ENCODE measurements around the gene SHLD2. TPM values are rescaled to one million over a fixed set of nuclear protein-coding genes. Genes with fewer than 3 reads are reported as not detected.
"Not testable (repeated sequence)": the region's sequence is repeated elsewhere in the genome, so short reads cannot be mapped to it uniquely, and the experiment has no call there.

SHLD2 gene
- total RNA-seq, 1 experiment from 2014 or later, result 32.0 TPM

DNA sequence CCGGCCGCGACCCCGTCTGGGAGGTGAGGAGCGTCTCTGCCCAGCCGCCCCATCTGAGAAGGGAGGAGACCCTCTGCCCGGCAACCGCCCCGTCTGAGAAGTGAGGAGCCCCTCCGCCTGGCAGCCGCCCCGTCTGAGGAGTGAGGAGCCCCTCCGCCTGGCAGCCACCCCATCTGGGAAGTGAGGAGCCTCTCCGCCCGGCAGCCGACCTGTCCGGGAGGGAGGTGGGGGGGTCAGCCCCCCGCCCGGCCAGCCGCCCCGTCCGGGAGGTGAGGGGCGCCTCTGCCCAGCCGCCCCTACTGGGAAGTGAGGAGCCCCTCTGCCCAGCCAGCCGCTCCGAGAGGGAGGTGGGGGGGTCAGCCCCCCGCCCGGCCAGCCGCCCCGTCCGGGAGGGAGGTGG lies 14.4 kb upstream of the SHLD2 start:
- in situ Hi-C loops (cut with HindIII; ENCODE audit: low pct_unique_long_range_greater_than_20kb, low sequenced_read_pairs), result not testable (repeated sequence)

DNA sequence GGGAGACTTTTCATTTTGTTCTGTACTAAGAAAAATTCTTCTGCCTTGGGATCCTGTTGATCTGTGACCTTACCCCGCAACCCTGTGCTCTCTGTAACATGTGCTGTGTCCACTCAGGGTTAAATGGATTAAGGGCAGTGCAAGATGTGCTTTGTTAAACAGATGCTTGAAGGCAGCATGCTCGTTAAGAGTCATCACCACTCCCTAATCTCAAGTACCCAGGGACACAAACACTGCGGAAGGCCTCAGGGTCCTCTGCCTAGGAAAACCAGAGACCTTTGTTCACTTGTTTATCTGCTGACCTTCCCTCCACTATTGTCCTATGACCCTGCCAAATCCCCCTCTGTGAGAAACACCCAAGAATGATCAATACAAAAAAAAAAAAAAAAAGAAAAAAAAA lies 13.4 kb upstream of the SHLD2 start:
- in situ Hi-C loops (cut with HindIII; ENCODE audit: low pct_unique_long_range_greater_than_20kb, low sequenced_read_pairs), result not testable (repeated sequence)

More for the DNA sequence above, 14.4 kb upstream of the SHLD2 start:
- not testable (repeated sequence) for DNase-seq (ENCODE audit: low read depth, low spot score)

DNA sequence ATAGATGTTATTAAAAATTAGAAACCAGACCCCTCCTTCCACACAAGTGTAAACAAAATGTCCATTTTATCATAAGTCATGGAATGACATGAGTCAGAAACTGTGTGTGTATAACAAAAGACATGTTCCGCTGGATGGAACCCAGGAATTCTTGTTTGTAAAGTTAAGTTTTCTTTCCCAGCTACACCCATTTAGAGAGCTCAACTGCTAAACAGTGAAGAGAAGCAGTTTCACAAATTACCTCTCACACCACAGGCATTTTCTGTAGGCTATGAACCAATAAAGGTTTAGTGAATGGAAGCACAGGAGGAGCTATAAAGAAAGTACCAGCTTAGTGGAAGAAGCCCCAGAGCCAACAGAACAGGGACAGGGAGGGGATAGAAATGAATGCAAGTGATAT lies 12.8 kb upstream of the SHLD2 start:
- DNase-seq (ENCODE audit: low read depth, low spot score); in situ Hi-C loops (cut with HindIII; ENCODE audit: low pct_unique_long_range_greater_than_20kb, low sequenced_read_pairs): not testable (repeated sequence)

More for the DNA sequence above, 13.4 kb upstream of the SHLD2 start:
- not testable (repeated sequence) for DNase-seq (ENCODE audit: low read depth, low spot score)

DNA sequence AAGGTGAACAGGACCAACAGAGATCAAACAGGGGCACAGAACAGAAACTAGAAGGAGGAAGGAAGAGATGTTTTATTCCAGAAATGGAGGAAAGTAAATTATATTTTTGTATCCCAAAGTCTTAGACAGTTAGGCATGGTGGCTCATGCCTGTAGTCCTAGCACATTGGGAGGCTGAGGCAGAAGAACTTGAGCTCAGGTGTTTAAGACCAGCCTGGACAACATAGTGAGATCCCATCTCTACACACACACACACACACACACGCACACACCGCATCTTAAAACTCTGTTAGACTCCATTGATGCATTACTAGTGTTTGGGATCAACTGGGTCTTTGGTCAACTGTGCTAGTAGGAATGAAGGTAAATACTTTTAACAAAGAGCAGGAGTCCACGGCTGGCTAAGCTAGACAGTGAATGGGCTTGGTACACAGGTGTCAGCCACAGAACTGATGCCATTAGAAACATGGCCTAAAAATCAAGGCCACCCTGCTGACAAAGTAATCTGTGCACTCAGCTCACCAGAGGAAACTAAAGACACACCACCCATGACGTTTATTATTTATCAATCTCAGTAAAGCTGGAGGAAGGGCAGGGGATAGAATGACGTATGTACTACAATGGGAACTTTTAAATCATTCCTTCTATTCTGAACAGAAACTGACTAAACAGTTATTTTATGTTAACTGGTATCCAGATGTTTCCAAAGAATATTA lies 11.3 kb upstream of the SHLD2 start:
- DNase-seq (ENCODE audit: low read depth, low spot score); in situ Hi-C loops (cut with HindIII; ENCODE audit: low pct_unique_long_range_greater_than_20kb, low sequenced_read_pairs): not testable (repeated sequence)

DNA sequence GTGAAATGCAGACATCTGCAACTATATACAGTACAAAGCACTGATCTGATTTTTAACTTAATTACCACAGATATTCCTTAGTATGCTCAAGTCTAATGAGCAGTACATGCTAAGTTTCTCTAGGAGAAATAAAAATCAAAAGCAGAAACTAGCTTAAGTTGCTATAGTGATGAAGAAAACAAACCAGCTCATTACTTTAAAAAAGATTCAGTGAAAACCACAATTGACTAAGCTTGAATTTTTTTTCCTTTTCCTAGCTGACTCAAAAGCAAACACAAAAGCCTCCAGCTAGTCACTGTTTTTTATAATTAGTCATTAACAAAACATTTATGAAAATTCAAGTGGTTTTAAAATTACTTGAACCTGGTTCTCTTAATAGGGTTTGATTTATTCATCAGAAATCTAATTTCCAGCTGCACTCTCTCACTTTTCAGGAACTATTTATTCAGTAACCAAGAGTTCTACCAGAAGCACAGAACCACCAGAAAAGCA lies 10.7 kb upstream of the SHLD2 start:
- in situ Hi-C loops (cut with HindIII; ENCODE audit: low pct_unique_long_range_greater_than_20kb, low sequenced_read_pairs); DNase-seq (ENCODE audit: low read depth, low spot score): not testable (repeated sequence)

DNA sequence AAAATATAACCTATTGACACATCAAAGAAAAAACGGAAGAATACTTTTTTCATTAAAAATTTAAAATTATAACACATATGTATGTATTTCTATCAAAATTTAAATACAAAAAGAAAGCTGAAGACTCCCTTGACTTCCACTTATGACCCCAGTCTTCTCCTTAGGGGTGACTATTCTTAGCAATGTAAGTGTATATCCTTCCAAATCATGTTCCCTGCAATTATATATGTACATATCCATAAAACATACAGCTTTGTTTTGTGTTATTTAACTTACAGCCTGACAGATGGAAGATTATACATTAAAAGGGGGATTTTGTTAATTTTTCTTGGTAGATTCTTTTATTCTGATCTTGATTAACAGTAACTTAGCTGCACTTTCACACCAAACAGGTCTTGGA lies 9.5 kb upstream of the SHLD2 start:
- DNase-seq (ENCODE audit: low read depth, low spot score), result no peak
- in situ Hi-C loops (cut with HindIII; ENCODE audit: low pct_unique_long_range_greater_than_20kb, low sequenced_read_pairs), result no loop called here

DNA sequence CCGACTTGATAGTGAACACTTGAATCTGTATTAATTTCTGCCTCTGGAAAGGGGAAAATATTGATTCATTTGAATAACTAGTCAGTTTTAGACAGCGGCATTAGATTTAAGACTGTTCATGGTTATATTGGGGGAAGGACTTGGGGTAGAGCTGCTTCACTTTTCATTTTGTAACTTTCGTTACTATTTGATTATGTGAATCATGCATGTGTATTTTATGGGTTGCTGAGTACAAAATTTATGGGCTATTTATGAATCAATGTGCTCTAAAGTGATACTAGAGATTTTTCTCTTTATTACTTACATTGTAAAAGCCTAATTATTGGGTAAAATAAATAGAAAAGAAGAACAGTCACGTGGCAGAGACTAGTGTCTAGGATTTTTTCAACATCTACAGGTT lies 5.3 kb upstream of the SHLD2 start:
- in situ Hi-C loops (cut with HindIII; ENCODE audit: low pct_unique_long_range_greater_than_20kb, low sequenced_read_pairs), result no loop called here
- no peak for DNase-seq (ENCODE audit: low read depth, low spot score)

DNA sequence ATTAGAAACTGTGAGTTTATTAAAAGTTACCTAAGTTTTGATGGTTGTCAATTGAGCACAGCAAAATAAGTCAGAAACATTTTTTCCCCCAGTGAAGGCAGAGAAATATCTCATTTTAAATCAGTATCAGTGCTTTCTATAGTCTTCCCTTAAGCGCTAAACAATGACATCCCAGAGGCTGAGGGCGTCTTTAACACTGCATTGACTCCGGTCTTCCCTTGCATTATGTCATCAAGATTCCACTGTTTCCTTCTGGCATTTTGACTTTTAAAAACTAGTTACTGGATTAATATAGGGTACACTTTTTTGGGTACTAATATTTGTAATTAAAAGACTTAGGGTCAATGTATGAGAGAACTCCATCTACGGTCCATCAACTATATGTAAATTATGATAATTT lies 4.2 kb upstream of the SHLD2 start:
- in situ Hi-C loops (cut with HindIII; ENCODE audit: low pct_unique_long_range_greater_than_20kb, low sequenced_read_pairs), result no loop called here
- DNase-seq (ENCODE audit: low read depth, low spot score), result no peak

DNA sequence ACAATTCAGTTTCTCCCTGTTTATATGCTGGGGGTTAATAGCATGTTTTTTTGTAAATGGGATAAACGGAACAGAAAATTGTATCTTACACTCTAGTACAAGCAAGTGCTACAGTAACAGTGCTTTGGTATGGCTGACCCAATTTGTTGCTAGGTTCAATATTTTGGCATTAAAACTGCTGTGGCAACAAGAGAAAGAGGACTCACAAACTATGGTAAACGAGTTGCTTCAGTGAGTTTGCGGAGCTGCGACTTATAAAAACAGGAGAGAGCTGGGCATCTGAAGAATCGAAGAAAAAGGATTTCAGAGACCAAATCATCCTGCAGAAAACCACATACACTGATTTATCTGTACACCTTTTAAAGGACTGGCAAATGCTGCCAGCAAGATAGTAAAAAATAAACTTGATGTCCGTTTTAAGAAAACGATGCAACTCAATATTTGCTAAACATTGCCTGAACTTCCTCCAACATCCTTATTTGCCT lies 2.6 kb upstream of the SHLD2 start:
- DNase-seq (ENCODE audit: low read depth, low spot score), result peak; percentile 1
- in situ Hi-C loops (cut with HindIII; ENCODE audit: low pct_unique_long_range_greater_than_20kb, low sequenced_read_pairs), result no loop called here

DNA sequence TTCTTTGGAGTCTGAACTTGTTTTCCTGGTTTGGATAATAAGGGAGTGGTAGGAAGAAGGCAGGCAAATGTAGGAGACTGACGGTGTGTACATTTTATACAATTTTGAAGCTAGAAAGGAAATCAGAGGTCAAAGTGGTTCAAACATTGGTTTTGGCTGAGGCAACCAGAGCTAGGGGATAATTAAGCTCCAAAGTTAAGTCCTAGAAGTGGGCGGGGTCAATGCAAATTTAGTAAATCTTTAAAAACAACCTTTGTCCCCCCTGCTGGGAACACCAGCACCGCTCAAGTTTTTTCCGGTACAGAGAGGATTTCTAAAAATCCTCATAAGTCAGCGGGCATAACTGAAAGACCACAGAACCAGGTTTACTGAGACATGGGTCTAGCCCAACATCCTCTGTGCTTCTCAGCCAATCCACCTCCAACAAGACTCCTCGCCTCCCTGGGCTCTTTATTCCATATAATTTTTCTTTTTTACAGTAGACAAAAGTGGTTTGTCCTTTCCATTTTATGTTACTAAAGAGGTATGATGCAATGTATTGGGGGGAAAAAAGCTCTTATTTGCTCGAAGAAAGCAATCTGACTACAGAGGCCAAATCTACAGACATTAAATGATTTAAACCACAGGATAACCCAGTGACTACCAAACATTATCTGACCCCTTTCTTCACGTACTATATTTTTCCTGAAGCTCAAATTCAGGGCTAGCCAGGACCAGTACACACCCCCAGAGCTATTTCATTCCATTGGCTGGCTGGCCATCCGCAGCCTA lies 2.0 kb upstream of the SHLD2 start:
- in situ Hi-C loops (cut with HindIII; ENCODE audit: low pct_unique_long_range_greater_than_20kb, low sequenced_read_pairs), result no loop called here
- DNase-seq (ENCODE audit: low read depth, low spot score), result peak; percentile 2

DNA sequence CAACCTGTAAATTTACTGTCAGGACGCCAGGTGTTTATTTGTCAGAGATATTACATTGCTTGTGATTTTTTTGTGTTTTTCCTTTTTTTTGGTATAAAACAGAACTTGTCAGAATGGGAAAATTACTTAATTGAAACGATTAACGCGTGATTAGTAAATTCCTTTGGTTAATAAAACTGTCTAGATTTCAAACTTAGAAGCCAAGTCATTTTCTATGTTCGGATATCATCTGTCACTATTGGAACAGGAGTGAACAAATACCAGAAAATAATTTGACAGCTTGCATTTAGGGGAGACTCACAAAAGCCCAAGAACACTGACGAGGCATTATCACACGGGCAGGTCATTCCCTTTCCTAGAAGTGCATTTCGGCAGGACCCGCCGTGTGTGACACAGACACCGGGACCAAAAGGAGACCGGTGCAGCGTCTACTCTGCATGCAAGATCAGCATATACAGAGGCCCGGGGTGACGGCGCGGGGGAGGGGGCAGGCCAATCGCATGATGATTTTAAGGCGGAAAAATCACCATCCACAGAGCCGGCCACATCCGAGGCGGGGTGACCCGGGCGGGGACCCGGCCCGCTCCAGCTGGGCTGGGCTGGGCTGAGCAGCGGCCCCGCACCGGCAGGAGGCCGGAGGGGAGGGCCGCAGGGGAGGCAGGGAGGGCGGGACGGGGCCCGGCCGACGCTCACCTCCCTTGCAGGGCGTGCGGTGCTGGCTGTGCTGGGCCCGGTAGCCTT lies 1.2 kb upstream of the SHLD2 start:
- in situ Hi-C loops (cut with HindIII; ENCODE audit: low pct_unique_long_range_greater_than_20kb, low sequenced_read_pairs), result no loop called here
- peak; percentile 30 for DNase-seq (ENCODE audit: low read depth, low spot score)

DNA sequence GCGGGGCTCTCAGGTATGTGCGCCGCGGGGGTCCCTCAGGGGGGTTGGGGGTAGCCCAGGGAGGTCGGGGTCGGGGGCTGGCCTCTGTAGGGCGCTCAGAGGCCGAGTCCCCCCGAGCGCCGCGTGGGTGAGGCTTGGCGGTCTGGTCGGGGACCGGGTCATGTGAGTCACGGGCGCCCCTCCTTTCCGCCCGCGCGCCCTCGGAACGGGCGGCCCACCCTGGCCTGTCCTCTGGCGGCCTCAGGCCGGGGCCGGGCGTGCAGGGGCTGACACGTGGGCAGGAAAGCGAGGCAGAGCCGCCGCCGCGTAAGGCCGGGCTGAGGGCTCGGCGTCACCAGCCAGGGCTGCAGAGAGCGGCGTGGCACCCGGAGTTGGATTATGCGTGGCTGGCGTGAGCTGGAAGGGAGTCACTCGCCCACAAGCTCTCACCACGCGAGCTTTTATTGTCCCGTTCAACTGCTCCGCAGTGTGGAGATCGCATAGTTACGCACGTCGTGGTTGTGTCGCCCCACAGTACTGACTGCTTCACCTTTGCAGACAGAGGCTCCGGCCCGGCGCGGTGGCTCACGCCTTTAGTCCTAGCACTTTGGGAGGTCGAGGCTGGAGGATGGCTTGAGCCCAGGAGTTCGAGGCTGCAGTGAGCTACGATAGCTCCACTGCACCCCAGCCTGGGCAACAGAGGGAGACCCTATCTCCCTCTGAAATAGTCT lies 385 bp downstream of the SHLD2 start:
- in situ Hi-C loops (cut with HindIII; ENCODE audit: low pct_unique_long_range_greater_than_20kb, low sequenced_read_pairs), result no loop called here
- DNase-seq (ENCODE audit: low read depth, low spot score), result peak; percentile 65

DNA sequence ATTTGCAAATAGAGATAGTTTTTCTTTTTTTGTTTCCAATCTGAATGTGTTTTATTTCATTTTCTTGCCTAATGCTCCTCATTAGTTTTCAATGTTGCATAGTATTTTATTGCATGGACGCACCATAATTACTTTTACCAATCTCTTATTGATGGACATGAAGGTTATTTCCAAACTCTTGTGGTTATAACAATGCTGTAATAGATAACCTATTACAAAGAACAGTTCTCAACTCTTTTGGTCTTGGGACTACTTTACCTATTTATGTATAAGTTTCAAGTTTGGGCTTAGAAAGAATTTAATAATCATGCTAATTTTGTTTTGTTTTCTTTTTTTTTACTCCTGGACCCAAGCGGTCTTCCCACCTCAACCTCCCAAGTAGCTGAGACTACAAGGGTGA lies 7.0 kb downstream of the SHLD2 start:
- DNase-seq (ENCODE audit: low read depth, low spot score), result no peak
- in situ Hi-C loops (cut with HindIII; ENCODE audit: low pct_unique_long_range_greater_than_20kb, low sequenced_read_pairs), result no loop called here

DNA sequence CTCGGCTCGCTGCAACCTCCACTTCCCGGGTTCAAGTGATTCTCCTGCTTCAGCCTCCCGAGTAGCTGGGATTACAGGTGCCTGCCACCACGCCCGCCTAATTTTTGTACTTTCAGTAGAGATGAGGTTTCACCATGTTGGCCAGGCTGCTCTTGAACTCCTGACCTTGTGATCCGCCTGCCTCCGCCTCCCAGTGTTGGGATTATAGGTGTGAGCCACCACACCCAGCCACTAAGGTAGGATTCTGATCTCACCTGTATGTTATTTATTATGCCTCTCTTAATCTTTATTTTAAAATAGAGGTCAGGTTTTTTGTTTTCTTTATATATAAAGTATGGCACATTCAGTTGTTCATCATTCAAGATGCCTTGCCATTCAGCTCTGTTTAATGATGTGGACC lies 9.7 kb downstream of the SHLD2 start:
- DNase-seq (ENCODE audit: low read depth, low spot score); in situ Hi-C loops (cut with HindIII; ENCODE audit: low pct_unique_long_range_greater_than_20kb, low sequenced_read_pairs): not testable (repeated sequence)

DNA sequence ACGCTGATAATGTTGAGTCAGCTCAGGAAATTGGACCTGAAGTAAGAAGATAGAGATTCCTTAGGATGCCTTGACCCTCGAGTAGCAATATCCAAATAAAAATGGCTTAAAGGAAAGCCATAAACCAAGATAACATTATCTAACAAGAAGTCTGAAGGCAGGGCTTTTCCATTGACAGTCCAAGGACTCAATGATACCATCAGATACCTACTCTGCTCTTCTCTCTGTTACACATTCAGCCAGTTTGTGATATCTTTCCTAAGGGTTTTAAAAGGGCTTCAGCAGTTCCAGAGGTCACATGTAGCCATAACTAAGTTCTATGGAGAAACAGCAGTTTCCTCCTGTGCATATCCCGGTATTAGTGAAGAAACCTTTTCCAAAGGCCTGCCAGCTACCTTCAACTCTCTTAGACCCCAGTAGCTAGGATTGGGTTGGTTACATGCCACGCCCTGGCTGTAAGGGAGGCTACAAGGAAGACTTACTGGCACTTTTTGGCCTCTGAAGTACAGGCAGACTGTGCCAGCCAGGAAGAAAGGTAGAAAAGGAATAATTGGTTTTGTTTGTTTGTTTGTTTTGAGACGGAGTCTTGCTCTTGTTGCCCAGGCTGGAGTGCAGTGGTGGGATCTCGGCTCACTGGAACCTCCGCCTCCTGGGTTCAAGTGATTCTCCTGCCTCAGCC lies 10.6 kb downstream of the SHLD2 start:
- in situ Hi-C loops (cut with HindIII; ENCODE audit: low pct_unique_long_range_greater_than_20kb, low sequenced_read_pairs), result no loop called here
- no peak for DNase-seq (ENCODE audit: low read depth, low spot score)

DNA sequence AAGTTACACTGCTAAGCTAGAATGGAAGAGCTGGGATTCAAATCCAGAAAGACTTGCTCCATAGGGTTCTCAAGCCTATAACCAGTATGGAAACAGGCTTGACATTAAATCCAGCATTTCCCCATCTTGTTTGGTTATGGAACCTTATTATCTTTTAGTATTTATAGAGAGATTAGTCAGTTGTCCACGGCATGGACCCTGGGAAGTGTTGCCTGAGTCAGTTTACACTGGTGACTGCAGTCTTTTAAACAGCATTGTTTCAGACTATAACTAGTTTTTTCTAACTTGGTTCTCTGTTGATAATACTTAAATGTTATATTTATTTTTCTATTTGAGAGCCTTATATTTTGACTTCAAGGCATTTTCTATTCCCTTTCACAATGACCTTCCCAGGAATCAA lies 23.1 kb downstream of the SHLD2 start:
- DNase-seq (ENCODE audit: low read depth, low spot score); in situ Hi-C loops (cut with HindIII; ENCODE audit: low pct_unique_long_range_greater_than_20kb, low sequenced_read_pairs): not testable (repeated sequence)

DNA sequence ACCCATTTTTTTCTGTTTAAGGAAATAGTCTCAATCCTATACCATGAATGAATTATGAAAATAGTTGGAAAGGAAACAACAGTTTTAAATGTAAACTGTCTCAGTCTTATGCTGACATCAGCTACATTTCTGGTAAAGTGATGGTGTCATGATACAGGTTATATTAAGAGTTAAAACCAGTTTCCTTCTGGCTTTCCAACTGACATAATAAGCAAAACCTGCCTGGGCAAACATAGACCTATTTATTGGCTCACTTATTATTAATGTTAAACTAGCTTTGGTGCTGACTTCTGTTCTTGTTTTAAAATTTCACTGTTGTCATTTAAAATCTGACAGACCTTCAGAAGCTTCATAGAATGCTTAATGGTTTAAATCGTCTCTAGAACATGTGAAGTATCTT lies 24.0 kb downstream of the SHLD2 start:
- DNase-seq (ENCODE audit: low read depth, low spot score); in situ Hi-C loops (cut with HindIII; ENCODE audit: low pct_unique_long_range_greater_than_20kb, low sequenced_read_pairs): not testable (repeated sequence)

All from SK-MEL-5 (cell line).